ENCODE results near the gene ABRACL. TPM values are rescaled to one million over a fixed set of nuclear protein-coding genes. Genes with fewer than 3 reads are reported as not detected.

ABRACL gene
- total and polyA plus RNA-seq, 11 donors, result 3.2 to 26.3 (median 8.1) TPM

DNA sequence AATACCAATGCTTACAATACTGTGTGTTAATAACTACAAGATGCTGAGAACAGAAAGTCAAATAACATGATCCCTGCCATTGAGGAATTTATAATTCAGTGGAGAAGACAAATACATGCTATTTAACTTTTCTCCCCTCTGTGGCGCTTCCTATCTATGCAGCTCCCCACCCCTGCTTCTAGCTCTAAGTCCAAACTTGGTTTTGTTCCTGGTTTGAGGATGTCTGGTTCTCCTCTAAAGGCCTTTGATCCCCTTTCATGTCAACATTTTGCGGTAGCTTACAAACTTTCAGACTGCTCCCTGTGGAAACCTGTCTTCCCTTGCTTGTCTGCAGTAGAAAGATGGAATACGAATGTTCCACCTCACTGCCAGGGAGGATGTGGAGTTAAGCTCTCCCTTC lies 22.1 kb upstream of the ABRACL start:
- Histone ChIP-seq H3K36me3 (no peaks in the 10 kb centered on the region), H3K27me3 (no peaks in the 10 kb centered on the region), H3K27ac (no peak overlapping the region), H3K4me1 (peaks cover 0 to 4% (median 0%) of the 10 kb centered on the region in 12 donors), H3K9me3 (no peaks in the 10 kb centered on the region), H3K4me3 (no peak overlapping the region)
- intact Hi-C loops (cut with DNase I), result no loop called here
- ATAC-seq, result no peak
- no peak for TF ChIP-seq POLR2A (IDR thresholded peaks at IDR 0.05)
- TF ChIP-seq, protein P1, sequence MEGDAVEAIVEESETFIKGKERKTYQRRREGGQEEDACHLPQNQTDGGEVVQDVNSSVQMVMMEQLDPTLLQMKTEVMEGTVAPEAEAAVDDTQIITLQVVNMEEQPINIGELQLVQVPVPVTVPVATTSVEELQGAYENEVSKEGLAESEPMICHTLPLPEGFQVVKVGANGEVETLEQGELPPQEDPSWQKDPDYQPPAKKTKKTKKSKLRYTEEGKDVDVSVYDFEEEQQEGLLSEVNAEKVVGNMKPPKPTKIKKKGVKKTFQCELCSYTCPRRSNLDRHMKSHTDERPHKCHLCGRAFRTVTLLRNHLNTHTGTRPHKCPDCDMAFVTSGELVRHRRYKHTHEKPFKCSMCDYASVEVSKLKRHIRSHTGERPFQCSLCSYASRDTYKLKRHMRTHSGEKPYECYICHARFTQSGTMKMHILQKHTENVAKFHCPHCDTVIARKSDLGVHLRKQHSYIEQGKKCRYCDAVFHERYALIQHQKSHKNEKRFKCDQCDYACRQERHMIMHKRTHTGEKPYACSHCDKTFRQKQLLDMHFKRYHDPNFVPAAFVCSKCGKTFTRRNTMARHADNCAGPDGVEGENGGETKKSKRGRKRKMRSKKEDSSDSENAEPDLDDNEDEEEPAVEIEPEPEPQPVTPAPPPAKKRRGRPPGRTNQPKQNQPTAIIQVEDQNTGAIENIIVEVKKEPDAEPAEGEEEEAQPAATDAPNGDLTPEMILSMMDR (IDR thresholded peaks at IDR 0.05), result no peak
- WGBS, 4 donors, result 84 to 91% (median 87%) methylated on average over 3 of the region's 3 CpGs
- DNase-seq, result no peak

DNA sequence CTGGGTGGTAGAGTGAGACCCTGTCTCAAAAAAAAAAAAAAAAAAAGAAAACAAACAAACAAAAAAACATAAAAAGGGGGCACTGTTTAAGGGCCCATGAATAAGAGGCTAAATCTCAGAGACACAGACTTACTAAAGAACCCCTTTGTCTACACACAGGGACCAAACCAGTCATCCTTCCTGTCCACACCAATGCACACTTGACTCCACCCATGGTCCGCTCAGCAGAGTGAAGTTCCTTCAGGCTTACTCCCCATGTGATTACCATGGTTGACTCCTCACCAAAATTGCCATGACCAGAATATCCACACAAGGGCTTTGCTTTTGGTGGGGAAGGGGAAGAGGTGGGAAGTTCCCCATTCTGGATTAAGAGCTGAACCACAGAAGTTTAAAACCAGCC lies 21.1 kb upstream of the ABRACL start:
- no peak for TF ChIP-seq POLR2A (IDR thresholded peaks at IDR 0.05)
- TF ChIP-seq, protein P1 (IDR thresholded peaks at IDR 0.05), result no peak
- no peak for ATAC-seq
- H3K4me1 ChIP-seq, result peaks cover 0 to 7% (median 0%) of the 10 kb centered on the region in 12 donors
- no peaks in the 10 kb centered on the region for H3K27me3 ChIP-seq
- WGBS, 4 donors, result 76 to 100% (median 84%) methylated on average over 1 of the region's 1 CpG
- H3K9me3 ChIP-seq, result no peaks in the 10 kb centered on the region
- DNase-seq, result no peak
- intact Hi-C loops (cut with DNase I), result no loop called here
- H3K36me3 ChIP-seq, result no peaks in the 10 kb centered on the region
- H3K4me3 ChIP-seq, result no peak overlapping the region
- no peak overlapping the region for H3K27ac ChIP-seq

DNA sequence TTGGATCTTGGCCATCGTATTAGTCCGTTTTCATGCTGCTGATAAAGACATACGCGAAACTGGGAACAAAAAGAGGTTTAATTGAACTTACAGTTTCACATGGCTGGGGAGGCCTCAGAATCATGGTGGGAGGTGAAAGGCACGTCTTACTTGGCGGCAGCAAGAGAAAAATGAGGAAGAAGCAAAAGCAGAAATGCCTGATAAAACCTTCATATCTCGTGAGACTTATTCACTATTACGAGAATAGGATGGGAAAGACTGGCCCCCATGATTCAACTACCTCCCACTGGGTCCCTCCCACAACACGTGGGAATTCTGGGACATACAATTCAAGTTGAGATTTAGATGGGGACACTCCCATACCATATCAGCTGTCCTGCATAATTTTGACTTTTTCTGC lies 20.4 kb upstream of the ABRACL start:
- no peaks in the 10 kb centered on the region for H3K27me3 ChIP-seq
- TF ChIP-seq, protein P1 (IDR thresholded peaks at IDR 0.05), result no peak
- TF ChIP-seq POLR2A (IDR thresholded peaks at IDR 0.05), result no peak
- H3K4me3 ChIP-seq, result no peak overlapping the region
- H3K27ac ChIP-seq, result no peak overlapping the region
- intact Hi-C loops (cut with DNase I), result no loop called here
- no peak for ATAC-seq
- peaks cover 0 to 7% (median 0%) of the 10 kb centered on the region in 12 donors for H3K4me1 ChIP-seq
- WGBS, 4 donors, result 77 to 81% (median 80%) methylated on average over 9 of the region's 9 CpGs
- no peaks in the 10 kb centered on the region for H3K36me3 ChIP-seq
- DNase-seq, result no peak
- no peaks in the 10 kb centered on the region for H3K9me3 ChIP-seq

DNA sequence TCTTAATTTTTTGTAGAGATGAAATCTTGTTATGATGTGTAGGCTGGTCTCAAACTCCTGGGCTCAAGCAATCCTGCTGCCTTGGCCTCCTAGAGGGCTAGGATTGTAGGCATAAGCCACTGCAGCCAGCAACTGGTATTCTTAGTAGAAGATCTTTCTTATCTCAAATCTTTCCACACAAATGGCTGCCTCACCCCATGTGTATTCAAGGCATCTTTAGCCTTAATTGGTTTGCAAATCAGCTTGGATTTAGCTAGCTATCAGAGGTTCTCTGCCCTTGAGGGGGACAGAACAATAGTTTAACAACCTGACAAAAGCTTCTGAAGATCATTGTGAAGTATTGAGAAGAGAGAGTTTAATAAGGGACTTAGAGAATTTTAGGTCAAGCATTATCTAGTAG lies 17.9 kb upstream of the ABRACL start:
- Histone ChIP-seq H3K4me1 (peaks cover 0 to 8% (median 0%) of the 10 kb centered on the region in 12 donors), H3K27ac (no peak overlapping the region), H3K4me3 (no peak overlapping the region), H3K9me3 (no peaks in the 10 kb centered on the region), H3K27me3 (no peaks in the 10 kb centered on the region), H3K36me3 (no peaks in the 10 kb centered on the region)
- no peak for ATAC-seq
- no peak for DNase-seq
- TF ChIP-seq, protein P1 (IDR thresholded peaks at IDR 0.05), result no peak
- TF ChIP-seq POLR2A (IDR thresholded peaks at IDR 0.05), result no peak
- intact Hi-C loops (cut with DNase I), result no loop called here
